Inflammatory macrophage (primary cell): ENCODE measurements around the gene TMEM165.

Experiments
- DNase-seq, 2 donors: peaks; one replicate each; pipeline ENCODE4 v3.0.0-alpha.2; 2020 to 2022

Gene TMEM165

GRCh38 chr4:55369968-55370367 is 25.8 kb upstream of the TMEM165 start:
- DNase-seq, result no peak

DNA sequence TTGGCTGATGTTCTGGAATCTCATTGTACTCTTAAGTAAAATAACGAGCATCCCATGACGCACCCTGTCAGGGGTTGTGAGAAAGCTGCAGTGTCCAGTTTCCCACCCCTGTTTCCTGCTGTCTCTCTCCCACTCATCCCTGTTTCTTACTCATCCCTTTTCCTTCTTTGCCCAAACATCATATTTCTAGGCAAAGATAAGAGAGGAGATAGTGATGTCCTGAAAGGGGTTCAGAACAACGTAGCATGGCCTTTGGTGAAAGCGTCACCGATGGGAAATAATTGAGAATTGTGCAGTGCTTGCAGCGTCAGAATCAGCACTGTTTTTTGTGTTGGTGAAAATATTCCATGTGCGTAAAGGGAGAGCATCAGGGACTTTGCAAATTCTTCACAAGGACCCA is 23.5 kb upstream of the TMEM165 start:
- DNase-seq, result no peak

DNA sequence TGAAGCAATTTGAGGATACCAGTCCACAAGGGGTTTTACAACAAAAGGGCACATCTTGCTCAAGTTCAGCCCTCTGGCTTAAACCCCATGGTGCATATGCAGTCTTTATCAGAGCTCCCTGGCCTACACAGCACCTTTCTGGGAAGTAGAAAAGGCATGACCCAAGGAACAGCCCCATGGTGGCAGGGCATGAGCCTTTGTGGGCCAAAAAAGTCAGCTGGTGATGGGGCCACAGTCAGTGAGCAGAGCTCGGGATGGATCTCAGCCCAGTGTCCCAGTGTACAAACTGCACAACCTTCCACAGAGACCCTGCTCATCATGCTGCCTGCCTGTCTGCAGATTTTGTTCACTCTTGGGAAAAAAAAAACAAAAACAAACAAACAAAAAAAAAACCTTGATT is 22.3 kb upstream of the TMEM165 start:
- no peak for DNase-seq

- DNase-seq, result no peak
Observed at GRCh38 chr4:55376698-55377097, 19.1 kb upstream of the TMEM165 start.

- no peak for DNase-seq
Observed at GRCh38 chr4:55378617-55379467, 16.9 kb upstream of the TMEM165 start.

DNA sequence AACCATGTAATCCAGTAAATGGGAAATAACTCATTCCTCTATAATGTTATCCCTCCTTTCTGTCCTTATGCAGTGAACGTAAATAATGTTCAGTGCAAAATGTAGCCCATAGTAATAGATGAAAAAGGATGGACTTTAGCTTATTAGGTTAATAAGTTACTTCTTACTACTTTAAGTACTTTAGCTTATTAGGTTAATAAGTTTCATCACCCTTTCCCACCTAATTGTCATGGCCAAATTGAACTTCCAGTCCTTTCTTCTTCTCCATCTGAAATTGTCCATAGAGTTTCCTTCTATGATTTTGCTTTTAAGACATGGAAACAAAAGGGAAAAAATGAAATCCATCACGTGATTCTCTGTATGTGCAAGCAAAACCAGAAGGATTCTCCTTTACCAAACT is 15.2 kb upstream of the TMEM165 start:
- no peak for DNase-seq

GRCh38 chr4:55381502-55381901 is 14.3 kb upstream of the TMEM165 start:
- DNase-seq, result no peak

DNA sequence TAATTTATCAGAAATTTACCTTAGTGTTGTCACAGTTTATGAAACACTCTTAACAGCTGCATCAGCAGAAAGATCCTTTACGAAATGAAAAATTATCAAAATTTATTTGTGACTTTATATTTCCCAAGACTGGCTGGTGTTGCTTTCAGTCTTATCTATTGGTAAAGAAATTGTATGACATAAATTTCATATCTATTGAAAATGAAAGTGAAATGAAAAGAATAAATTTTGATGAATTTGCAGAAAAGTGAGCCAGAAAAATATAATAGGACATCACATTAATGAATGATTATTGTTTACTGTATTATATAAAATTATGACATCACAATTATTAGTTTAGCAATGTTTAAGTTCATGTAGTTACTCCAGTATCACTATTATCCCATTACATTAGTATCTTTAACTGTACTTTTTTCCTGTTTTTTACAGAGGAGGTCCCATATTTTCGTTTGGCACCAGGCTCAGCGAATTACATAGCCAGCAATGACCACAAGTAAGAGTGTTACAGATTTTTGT is 13.2 kb upstream of the TMEM165 start:
- DNase-seq, result no peak

DNA sequence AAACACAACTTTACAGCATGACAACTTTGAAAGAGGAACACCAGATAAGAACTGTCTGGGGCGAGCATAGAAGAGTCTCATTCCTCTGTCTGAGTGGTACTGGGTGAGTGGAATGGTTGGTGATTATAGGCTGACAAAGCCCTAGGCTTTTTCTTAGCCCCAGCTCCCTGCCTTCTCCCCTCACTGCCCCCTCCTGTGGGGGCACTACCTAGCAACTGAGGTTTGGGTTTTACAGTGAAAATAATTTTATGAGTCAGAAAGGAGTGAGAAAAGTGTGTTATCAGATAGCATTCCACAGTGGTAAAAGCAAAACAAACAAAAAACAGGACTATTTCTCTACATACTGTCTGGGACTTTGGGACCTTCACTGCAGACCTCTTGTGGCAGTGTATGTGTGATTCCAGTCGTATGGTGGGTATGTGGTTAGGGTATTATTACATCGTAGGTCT is 10.5 kb upstream of the TMEM165 start:
- DNase-seq, result no peak

DNA sequence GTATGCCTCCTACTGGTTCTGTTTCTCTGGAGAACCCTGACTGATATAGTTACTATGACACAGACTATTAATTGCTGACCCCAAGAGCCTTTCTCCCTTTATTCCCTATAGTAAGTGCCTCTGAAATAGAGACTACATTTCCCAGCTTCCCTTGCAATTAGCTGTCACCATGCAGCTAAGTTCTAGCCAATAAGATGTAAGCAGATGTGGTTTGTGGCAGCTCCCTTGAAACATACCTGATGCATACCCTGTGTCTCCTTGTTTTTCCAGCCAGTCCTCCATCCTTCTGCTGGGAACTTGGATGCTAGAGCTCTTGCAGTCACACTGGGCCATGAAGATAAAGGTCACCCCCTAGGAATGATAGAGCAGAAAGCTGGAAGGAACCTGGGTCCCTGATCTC is 9.7 kb upstream of the TMEM165 start:
- peak; percentile 10 for DNase-seq

GRCh38 chr4:55386840-55387239 is 8.9 kb upstream of the TMEM165 start:
- no peak for DNase-seq

DNA sequence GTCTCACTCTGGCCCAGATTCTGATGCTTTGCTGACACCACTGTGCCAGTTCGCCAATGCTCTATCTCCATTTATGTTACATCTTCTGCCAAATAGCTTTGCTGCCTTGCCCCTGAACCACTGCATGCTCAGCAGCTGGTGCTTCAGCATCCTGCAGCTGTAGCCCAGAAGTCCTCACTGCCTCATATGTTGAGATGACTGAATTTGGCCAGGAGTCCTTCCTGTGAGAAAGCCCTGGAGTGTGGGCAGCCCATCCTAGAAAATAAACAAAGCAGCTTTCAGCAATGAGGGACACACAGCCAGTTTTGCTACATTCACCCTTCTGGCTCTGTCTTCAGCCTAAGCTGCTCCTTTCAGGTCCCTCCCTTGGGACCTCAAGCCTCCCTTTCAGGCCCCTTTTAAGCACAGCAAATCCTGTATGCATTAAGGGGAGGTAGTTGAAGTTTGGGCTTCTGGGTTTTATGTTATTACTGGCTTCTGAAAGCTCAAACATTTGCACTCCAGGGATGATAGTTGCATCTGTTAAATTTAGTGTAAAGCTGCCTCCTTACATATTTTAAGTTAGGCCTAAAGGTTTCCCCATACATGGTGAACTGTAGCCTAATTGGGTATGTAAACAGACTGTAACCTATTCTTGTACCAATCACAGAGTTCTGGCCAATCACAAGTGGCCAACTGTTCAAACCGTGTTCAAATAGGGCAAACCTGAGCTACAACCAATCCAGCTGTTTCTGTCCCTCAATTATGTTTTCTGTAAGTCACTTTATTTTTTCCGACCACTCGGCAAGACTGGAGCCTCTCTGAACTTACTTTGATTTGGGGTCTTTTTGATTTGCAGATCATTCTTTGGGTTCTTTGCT is 2.1 kb upstream of the TMEM165 start:
- DNase-seq, result no peak

- no peak for DNase-seq
Observed at GRCh38 chr4:55395218-55395528, 584 bp upstream of the TMEM165 start.

GRCh38 chr4:55396308-55397125 is 760 bp downstream of the TMEM165 start:
- peak; percentile 32 to 39 for DNase-seq

DNA sequence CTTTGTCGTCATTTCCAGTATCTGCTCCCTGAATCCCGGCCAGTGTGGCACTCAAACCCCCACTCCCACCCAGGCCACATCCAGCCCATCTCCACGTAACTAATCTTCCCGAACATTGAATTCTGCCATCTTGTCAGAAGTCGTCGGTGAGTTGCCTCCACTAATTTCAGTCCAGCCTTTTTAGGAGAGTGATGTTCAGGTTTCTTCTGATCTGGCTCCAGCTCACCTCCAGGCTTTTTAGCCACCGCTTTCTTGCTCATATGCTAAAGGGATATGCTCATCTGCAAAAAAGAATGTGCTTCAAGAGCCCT is 1.3 kb downstream of the TMEM165 start:
- DNase-seq, result no peak

DNA sequence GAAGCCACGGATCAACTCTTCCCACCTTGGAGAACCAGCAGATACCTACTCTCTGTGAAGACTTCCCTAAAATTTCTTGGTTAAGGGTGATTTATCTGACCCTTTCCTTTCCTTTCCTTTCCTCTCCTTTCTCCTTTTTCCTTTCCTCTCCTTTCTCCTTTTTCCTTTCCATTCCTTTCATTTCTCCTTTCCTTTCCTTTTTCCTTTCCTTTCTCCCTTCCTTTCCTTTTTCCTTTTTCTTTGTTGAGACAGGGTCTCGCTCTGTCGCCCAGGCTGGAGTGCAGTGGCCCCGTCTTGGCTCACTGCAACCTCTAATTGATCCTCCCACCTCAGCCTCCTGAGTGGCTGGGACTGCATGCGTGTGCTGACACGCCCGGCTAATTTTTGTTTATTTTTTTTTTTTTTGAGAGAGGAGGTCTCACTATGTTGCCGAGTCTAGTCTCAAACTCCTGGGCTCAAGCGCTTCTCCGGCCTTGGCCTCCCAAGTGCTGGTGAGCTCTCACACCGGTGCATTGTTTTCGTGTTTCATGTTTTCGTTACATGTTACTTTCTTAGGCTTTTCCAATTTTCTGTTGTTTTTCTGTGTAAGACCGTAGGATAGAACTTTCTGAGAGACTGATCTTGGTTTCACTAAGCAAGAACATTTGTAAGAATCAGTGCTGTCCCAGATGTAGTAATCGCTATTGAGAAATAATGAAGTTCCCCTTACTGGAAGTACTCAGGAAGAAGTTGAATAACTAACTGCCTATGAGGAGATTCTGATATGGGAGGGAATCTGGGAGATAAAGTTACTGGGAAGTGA is 2.0 kb downstream of the TMEM165 start:
- peak; percentile 79 to 93 for DNase-seq

DNA sequence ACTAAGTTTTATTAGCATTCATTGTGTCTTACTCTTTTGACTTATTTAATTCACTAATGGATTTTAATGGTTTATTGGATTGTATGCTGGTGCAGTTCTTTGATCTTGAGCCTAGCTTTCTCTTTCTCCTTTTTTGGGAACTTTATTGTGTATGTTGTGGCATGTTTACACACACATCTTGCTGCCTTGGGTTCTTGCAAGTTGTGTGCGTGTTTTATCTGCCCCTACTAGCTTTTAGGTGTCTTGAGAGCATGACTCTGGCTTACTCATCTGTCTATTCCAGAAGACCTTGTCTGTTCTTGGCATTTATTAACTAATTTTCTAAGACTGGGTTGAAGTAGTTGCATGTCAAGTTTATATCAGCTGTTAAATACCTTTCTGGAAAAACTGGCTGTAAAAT is 2.7 kb downstream of the TMEM165 start:
- DNase-seq, result peak in 1 of 2 donors; percentile 8

DNA sequence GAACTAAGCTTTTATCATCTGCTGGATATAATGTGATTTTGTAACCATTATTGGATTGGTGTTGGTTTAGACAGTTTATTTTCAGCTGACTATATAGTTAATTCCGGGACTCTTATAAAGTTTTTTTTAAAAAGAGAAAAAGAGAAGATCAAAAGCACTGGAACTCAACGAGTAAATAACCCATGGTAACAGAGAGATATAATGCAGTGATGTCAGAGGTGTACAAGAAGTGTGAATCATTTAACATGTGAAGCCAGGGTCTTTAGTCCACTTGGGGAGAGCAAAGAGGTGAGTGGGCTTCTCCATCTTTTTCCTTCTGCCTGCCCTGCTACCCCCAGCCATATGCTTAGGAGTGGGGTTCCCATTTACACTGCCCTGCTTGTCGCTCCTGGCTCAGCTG is 3.2 kb downstream of the TMEM165 start:
- no peak for DNase-seq

GRCh38 chr4:55399581-55399980 is 3.8 kb downstream of the TMEM165 start:
- DNase-seq, result no peak

DNA sequence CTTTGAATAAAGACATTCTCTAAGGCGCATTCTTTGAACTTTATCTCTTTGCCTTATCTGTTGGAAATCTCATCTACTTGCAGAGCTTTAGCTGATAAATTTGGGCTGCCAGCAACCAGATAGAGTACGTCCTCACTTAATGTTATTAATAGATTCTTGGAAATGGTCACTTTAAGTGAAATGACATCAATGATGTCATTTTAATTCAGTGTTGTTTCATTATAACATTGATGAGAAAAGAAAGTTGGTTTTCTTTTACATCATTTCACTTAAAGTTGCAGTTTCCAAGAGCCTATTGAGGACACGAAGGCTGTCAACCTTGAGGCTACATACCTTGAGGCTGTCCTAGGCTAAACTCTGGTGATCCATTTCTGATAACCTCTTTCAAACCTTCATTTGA is 9.3 kb downstream of the TMEM165 start:
- DNase-seq, result no peak

GRCh38 chr4:55406545-55406944 is 10.8 kb downstream of the TMEM165 start:
- DNase-seq, result no peak

DNA sequence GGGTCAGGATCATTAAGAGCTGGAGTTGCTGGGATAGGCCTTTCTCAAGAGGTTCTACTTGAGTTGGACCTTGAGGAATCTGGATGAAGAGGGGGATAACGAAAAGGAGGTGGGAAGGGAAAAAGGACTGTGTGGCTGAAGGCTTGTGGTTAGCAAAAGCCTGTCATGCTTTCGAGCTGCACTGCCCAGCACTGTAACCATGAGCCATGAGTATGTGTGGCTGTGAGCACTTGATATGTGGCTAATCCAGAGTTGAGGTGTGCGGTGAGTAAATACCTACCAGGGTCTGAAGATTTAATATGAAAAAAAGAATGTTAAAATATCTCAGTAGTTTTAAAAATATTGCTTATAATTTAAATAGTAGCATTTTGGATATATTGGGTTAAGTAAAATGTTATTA is 11.4 kb downstream of the TMEM165 start:
- no peak for DNase-seq
